ENCODE results near the gene VAV2.

Gene VAV2

DNA sequence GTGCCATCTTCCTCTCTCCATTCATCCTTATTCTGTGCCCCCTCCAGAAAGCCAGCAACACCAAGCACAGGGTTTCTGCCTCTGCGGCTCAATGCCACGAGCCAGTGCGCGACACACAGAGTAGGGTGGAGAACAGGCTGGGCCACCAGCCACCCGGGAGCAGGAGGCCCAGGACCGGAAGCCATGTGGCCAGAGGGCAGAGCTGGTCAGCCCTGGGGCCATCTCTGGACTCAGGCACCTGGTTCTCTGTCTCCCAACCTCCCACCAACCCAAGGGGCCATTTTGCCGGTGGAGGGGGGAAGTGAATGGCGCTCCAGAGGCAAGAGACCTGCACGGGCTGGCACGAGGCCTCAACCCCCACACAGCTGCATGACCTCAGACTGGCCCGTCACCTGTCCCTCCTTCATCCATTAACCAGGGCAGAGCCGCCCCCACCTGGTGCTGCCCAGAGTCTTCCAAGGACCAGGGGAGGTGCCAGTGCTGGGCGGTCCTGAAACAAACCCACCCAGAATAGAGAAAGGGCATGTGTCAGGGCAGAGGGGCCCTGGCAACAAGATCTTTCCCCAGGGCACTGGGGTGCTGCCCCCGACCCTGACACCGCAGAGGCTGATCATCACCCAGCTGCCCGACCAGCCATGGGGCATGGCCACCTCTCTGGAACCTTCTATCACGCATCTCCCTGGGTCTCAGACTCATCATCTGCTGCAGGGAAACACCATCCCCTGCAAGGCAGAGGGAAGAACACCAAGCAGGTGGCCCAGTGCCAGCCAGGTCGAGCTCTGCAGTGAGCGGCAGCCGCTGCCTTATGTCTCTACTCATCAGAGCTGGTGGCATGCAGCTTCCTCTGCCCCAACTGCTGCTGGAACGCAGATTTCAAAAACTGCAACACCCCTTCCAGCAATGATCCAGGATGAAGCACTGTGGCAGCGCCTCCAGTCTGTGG, 11.9 kb downstream of the VAV2 start:
- no peak for DNase-seq

DNA sequence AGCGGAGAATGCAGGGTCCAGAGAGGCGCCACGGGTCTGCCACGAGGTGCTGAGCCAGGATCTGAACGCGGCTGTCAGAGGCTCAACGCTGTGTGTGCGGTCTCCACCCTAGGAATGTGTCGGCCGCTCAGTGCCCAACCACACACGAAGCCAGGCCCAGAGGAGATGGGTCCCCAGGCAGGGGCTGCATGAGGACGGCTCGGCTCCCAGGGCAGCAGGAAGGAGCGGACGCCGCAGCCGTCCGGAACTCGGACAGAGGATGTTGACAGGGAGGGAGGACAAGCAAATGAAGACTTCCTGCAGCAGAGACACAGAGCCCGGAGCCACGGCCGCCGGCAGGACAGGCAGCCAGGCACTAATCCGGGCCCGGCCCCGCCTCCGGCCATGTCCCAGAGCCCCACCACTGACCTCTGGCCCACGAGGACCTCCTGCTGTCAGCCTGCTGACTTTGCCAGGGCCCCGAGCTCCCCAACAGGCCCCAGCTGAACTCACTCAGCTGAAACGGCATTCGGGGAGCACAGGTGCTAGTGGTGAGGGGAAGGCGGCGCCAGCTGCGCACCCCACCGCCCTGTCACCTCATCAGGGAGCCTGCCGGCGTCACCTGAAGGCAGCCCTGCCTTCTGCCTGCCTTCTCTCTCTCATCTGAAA, 12.7 kb downstream of the VAV2 start:
- DNase-seq: no peak

GRCh38 chr9:133978899-133979272, 13.2 kb downstream of the VAV2 start:
- DNase-seq: no peak

GRCh38 chr9:133978226-133978898, 13.8 kb downstream of the VAV2 start:
- no peak for DNase-seq

- no peak for DNase-seq
These were observed 14.5 kb downstream of the VAV2 start for GRCh38 chr9:133977421-133978201.

- DNase-seq: no peak
These were observed 15.2 kb downstream of the VAV2 start for GRCh38 chr9:133976887-133977286.

DNA sequence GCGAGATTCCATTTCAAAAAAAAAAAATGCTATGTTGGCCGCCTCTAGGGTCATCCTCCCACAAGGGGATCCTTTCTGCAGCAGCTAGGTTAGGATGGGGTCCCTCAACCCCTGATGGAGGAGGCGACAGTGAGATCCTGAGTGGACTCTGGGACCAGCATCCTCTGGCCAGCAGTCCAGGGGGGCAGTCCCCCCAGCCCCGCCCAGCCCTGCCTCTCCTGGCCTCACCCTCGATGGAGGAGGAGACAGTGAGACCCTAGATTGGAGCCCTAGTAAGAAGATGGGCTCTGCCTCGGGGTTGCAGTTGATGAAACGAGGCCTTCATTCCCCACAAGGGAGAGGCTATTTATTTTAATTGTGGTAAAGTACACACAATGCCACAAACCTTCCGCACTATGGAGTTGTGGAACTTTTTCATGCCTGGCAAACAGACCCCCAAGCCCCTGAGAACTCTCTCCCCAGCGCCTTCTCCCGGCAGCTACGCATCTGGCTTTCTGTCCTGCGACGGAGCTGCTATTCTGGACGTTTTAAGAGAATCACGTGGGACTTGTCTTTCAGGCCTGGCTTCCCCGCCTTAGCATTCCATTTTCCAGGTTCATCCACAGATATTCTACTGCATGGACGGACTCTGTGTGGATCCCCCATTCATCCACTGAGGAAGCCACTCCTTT, 15.8 kb downstream of the VAV2 start:
- DNase-seq: no peak

GRCh38 chr9:133975511-133975910, 16.6 kb downstream of the VAV2 start:
- DNase-seq: no peak

- DNase-seq: no peak
These were observed 17.3 kb downstream of the VAV2 start for GRCh38 chr9:133974631-133975341.

DNA sequence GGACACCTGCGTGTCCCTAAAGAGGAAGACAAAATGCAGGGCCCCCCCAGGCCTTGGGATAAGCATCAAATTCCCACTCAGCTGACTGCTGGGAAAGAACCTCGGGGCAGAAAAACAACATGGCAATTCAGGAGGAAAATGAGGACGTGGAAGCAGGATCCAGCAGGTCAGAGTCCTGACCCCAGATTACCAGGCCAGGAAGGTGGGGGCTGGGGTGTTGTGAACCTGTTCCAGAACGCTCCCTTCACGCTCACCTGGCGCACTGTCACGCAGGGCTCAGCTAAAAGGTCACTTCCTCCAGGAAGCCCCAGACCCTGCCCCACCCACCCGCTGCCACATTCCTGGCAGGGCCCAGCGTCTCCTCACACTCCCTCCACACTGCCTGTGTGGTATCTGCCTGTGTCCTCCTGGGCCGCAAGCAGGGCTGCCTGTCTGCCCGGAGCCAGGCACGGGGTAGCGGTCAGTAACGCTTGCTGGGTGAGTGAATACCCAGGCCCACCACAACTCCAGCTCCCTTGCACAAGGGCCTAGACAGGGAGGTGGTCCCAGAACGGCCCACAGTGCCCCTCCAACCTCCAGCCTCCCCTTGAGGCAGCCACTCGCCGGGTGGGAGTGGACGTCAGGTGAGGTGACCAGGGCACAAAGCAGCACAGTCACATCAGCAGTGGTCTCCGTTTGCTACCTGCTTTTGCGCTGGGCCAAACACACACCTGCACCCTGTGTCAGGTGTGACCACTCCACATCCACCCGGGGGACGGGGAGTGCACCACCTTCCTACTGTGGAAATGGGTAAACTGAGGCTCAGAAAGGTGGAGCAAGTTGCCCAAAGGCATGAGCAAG, 18.1 kb downstream of the VAV2 start:
- no peak for DNase-seq

GRCh38 chr9:133973111-133973790, 18.9 kb downstream of the VAV2 start:
- no peak for DNase-seq

DNA sequence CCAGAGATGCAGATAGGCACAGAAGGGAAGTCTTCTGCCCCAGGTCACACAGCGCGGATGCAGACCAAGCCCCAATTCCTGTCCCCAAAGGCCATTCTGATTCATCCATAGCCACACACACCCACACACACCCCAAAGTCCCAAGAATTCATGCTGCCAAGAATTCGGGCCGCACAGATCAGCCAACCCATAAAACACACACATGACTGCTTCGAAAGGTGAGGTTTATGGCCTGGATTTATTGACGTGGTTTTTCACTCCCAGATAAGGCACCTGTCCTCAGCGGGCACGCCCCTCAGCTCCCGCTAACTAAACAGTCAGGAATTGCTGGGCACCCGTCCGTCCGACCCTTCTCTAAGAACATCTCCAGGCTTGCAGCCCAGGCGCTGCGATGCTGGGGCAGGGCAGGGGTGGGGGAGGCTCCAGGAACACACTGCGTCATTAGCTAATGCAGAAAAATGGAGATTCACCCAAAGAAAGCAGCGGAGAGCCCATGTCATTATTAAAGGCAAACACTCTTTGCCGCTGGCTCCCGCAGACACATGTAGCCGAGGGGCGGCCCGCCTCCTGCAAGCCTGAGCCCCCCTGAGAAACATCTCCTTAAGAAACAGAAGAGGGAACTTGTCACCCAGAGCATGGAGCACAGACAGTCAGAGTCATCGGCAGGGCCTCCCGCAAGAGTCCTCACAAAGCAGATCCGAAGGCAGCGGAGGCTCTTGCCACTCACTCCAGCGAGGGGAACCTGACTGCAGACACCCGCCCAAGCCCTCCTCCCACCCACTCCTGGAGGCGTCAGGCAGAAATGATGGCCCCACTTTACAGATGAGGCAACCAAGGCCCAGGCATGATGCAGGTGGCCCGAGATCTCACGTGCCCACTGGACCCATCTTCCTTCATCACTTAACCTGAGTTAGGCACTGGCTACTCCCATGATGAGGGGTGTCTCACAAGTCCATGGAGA, 19.9 kb downstream of the VAV2 start:
- no peak for DNase-seq

DNA sequence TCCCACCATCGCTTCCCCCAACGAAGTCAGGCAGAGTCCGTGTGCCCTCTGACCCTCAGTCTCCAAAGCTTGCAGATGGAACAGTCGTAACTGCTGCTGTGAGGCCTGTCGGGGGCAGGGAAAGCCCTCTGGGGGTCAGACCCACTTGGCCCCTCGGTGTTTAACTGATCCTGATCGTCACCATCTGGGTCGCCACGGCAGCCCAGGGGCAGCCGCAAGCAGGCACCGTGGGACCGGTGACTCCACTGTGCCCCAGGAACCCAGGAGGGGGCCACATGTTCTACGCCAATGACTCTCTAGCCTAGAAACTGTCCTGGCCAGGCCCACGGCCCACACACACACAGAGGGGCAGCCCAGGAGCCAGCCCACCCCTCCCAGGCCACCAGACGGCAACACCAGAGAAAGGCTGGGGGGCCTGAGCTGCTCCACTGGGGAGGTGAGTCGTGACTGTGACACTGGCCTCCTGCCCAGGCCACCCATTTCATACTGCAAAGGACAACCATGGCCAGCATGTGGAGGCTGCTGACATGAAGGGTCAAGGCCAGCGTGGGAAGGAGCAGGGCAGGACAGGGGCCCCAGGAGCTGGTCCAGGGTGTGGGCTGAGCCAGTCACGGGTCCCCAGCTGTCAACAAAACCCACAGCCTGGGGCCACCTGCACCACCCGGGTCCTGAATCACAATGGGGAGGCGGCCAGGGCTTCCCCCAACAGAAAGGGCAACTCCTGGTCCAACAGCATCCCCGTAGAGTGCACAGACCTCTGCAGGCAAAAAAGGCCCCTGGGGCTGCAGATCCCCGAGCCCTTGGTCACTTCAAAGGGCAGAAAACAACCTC, 20.8 kb downstream of the VAV2 start:
- DNase-seq: no peak

GRCh38 chr9:133970581-133971058, 21.5 kb downstream of the VAV2 start:
- no peak for DNase-seq

DNA sequence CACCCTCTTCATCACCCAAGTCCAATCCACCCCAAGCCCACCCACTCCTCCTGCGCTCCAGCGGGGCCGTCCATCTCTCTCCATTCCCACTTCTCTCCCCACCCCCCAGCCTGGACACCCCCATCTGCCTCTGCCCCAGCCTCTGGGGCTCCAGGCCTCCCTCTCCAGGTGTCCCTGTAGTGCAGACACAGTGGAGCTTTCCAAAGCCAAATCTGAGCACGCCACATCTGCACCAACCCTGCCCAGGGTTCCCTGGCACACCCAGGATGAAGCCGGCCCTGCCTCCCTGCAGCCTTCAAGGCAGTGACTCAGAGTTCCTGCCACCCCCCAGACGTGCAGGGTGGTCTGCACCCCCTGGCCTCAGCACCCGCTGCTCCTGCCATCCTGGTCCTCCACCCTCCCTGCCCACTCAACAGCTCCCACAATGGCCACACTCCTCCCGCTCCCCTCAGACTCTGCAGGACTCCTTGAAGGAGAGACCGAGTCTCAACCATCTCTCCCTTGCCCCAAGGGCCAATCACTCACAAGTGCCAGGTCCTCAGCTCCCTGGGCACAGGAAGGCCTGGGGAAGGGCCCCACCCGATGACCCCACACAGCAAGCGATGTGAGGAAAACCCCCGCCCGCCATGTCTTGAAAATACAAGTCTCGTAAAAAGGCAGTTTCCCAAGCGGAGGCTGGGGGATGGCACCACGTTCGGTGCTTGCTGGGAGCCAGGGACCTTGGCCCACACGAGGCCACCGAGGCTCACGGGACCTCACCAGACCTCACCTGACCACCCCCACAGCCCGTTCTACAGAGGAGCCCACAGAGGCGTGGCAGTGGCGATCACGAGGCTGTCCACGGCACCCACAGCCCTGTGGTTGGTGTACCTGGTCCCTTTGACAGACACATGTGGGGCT, 22.2 kb downstream of the VAV2 start:
- DNase-seq: no peak

- DNase-seq: no peak
These were observed 23.0 kb downstream of the VAV2 start for GRCh38 chr9:133968966-133969617.
